GM12865 (cell line): ENCODE measurements around the gene SCN1B.

Experiments
- DNase-seq: peaks from one replicate; pipeline ENCODE4 v3.0.0; 2010; ENCODE audit warnings: low read depth
- H3K4me3 ChIP-seq: 2 replicates; pipeline ENCODE4 v1.5.1; 2011; ENCODE audit warnings: mild to moderate bottlenecking, low read depth, low read length, control low read depth
- TF ChIP-seq, protein P1 (sequence below): IDR thresholded peaks from 2 replicates; pipeline ENCODE4 v1.5.1; 2011; ENCODE audit warnings: low read length, control low read depth, low read depth, inconsistent platforms; ENCODE audit not compliant: insufficient read depth; ENCODE audit errors: missing control alignments

The SCN1B gene

DNA sequence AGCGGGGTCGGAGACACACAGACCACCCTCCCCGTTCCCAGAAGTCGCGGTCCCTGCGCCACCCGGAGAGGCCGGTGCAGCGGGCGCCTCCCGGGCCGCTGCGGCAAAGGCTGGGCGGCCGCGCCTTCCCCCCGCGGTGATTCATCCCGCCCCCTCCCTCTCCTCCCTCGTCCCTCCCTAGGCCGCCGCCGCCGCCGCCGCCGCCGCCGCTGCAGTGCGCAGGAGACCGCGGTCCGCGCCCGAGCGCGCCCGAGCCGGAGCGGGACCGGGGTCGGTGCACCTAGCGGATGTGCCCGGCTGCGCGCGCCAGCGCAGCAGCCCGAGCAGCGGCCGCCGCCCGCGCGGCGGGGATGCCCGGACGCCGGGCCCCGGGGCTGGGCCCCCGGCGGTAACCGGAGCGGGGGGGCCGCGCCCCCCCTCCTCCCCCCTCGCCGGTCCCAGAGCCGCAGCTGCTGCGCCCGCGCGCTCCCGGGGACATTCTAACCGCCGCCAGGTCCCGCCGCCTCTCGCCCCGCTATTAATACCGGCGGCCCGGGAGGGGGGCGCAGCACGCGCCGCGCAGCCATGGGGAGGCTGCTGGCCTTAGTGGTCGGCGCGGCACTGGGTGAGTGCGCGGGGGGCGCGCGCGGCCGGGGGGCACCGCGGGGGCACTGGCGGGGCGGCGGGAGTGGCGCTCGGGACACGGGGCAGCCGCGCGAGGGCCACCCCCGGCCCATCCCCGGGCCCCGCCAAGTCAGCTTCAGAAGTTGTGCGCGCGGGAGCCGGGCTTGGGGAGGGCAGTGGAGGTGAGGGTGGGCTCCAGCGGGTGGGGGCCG is at the start of gene SCN1B:
TSS of gene SCN1B (plus strand) at position 214 of the 815 bp plus-strand sequence. CDS start at position 565, 351 bp downstream.
- no peak within 1 kb of the TSS for H3K4me3 ChIP-seq
- DNase-seq = peak; percentile 27
- TF ChIP-seq, protein P1, sequence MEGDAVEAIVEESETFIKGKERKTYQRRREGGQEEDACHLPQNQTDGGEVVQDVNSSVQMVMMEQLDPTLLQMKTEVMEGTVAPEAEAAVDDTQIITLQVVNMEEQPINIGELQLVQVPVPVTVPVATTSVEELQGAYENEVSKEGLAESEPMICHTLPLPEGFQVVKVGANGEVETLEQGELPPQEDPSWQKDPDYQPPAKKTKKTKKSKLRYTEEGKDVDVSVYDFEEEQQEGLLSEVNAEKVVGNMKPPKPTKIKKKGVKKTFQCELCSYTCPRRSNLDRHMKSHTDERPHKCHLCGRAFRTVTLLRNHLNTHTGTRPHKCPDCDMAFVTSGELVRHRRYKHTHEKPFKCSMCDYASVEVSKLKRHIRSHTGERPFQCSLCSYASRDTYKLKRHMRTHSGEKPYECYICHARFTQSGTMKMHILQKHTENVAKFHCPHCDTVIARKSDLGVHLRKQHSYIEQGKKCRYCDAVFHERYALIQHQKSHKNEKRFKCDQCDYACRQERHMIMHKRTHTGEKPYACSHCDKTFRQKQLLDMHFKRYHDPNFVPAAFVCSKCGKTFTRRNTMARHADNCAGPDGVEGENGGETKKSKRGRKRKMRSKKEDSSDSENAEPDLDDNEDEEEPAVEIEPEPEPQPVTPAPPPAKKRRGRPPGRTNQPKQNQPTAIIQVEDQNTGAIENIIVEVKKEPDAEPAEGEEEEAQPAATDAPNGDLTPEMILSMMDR = no peak

DNA sequence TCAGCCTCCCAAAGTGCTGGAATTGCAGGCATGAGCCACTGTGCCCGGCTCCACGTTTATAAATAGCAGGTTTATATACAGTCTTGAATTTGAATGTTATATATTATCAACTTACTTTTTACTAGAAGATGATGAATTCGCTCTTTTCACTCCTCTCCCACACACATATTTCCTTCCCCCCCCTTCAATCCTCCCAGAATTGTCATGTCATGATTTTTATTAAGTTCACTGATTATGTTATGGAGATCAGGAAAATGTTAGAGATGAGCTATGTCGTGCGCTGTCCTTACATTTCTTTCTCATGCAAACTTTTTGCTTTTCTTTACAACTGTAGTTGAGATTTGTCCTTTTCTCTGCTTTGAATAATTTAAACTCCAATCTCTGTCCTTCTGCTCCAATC is 48.0 kb upstream of the SCN1B start:
- no peak for DNase-seq
- H3K4me3 ChIP-seq = no peak overlapping the region
- TF ChIP-seq, protein P1 = no peak

DNA sequence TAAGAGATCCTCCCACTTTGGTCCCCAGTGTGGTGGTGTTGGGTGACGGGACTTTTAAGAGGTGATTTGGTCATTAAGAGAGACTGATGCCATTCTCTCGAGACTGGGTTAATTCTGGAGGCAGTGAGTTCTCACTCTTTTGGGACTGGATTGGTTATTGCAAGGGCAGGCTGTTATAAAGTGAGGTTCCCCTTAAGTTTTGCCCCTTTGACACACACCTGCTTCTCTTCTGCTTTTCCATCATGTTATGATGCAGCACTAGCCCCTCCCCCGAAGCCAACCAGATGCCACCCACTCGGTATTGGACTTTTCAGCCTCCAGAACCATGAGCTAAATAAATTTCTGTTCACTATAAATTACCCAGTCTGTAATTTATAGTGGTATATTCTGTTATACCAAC is 46.5 kb upstream of the SCN1B start:
- TF ChIP-seq, protein P1 = no peak
- no peak for DNase-seq

DNA sequence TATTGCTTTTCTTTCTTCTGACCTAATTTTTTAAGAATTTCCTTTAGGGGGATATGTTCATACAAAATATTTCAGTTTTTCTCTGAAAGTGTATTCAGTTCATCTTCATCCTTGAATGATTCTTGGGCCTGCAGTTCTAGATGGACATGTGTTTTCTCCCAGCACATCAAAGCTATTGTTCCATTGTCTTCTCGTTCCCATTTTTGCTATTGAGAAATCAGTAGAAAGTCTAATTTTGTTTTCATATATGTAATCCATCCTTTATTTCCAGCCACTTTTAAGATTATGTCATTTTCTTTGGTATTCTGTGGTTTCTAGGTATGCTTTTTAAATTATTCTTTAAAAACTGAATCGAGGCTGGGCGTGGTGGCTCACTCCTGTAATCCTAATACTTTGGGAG is 46.0 kb upstream of the SCN1B start:
- no peak for DNase-seq
- H3K4me3 ChIP-seq = no peak overlapping the region
- TF ChIP-seq, protein P1 = no peak

More for the DNA sequence above, 46.5 kb upstream of the SCN1B start:
- H3K4me3 ChIP-seq = no peak overlapping the region

DNA sequence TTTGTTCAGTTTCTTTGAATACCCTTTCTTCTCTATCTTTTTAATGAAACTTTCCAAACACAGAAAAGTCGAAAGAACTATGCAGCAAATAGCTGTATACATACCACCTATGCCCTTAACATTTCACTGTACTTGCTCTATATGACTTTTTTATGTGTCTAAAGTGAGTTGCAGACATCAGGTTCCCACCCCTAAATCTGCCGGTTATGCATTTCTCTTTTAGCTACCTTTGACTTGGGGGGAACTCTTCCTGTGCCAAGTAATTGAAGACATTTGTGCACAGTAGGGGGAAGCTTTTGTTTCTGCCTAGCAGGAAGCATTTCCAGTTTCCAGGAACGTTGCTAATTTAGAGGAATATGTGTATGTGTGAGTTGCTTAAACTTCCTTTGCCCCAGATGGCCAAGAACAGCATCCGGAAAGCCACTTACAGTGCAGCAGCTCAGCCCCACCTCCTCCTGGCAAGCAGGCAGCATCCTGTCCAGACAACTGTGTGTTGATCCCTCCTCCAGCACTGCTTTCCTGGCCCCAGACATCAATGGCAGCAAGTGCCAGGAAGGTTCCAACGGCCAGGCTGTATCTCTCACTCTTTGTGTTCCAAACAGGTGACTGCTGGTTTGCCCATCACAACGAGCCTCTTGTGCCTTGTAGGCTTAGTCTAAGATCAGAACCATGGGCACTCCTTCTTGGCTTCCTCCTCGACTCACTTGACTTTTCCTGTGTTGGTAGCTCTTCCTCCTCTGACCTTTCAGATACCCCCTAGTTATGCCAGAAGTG is 44.8 kb upstream of the SCN1B start:
- TF ChIP-seq, protein P1 = no peak
- no peak overlapping the region for H3K4me3 ChIP-seq
- no peak for DNase-seq

DNA sequence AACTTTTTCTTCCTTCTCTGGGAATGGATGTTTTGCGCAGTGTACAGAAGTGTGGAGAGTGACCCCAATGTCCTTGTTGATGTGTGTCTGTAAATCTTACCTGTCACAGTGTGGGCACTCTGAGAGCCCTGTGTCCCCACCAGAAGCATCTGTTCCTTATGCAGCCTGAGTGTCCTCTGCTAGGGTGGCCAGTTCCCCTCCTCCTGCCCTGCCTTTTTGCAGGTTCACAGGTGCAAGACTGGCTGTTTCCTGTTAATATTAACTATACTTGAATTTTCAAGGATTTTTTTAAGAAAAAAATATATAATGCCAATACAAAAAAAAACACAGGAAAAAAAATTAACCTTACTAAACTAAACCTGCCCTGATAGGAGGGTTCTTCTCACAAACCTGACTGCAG is 42.2 kb upstream of the SCN1B start:
- no peak overlapping the region for H3K4me3 ChIP-seq
- no peak for DNase-seq
- TF ChIP-seq, protein P1 = no peak
